Measurements from ENCODE around the gene NCMAP. TPM values are rescaled to one million over a fixed set of nuclear protein-coding genes. Genes with fewer than 3 reads are reported as not detected.

NCMAP gene
- total and polyA plus RNA-seq, 2 of the 4 experiments (the other 2 are of a cell fraction) = not detected

DNA sequence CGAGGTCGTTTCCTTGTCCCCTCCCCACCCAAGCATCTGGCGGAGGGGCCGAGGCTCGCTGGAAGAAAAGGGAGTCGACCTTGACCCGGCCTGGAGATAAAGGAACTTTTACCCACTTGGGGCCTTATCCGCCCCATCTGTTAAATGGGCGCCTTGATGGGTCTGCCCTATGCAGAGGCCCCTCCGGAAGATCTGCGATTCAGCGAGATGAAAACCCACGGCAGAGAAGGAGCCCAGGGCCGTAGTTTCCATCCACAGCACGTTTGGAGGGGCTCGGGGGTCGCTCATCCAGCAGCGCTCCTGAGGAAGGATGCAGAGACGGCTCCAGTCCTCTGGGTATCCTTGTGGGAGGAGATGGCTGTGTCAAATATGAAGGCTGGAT lies 518 bp downstream of the NCMAP start:
- peaks cover 47% of the 10 kb centered on the region for H3K27me3 ChIP-seq (ENCODE audit: control insufficient read depth, insufficient read depth, low read length)
- H3K9me1 ChIP-seq (ENCODE audit: insufficient read depth, low read length) = peaks cover 9% of the 10 kb centered on the region; the same call in 1 of the 2 replicates
- H3K4me1 ChIP-seq (ENCODE audit: control insufficient read depth, insufficient read depth, low read length) = no peaks in the 10 kb centered on the region; the same call in 1 of the 2 replicates
- H3K36me3 ChIP-seq (ENCODE audit: control insufficient read depth, insufficient read depth, low read length) = no peaks in the 10 kb centered on the region
- no peak overlapping the region for H4K91ac ChIP-seq (ENCODE audit: insufficient read depth, low read depth, low read length)
- H2BK120ac ChIP-seq (ENCODE audit: low read depth, low read length) = no peak overlapping the region
- TF ChIP-seq, protein P1, sequence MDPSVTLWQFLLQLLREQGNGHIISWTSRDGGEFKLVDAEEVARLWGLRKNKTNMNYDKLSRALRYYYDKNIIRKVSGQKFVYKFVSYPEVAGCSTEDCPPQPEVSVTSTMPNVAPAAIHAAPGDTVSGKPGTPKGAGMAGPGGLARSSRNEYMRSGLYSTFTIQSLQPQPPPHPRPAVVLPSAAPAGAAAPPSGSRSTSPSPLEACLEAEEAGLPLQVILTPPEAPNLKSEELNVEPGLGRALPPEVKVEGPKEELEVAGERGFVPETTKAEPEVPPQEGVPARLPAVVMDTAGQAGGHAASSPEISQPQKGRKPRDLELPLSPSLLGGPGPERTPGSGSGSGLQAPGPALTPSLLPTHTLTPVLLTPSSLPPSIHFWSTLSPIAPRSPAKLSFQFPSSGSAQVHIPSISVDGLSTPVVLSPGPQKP (IDR thresholded peaks at IDR 0.05; ENCODE audit: borderline replicate concordance, low read depth, low read length) = no peak
- TF ChIP-seq POLR2A (IDR thresholded peaks at IDR 0.05; ENCODE audit: low read depth, low read length) (no peak), CHD1 (IDR thresholded peaks at IDR 0.05; ENCODE audit: low read depth, low read length) (no peak), RCOR1 (IDR thresholded peaks at IDR 0.05; ENCODE audit: insufficient replicate concordance, low read length) (no peak), SMC3 (IDR thresholded peaks at IDR 0.05; ENCODE audit: low read depth, low read length) (no peak), FOS (IDR thresholded peaks at IDR 0.05; ENCODE audit: low read depth, low read length) (no peak), MXI1 (IDR thresholded peaks at IDR 0.05; ENCODE audit: borderline replicate concordance, low read depth, low read length) (no peak), RFX5 (IDR thresholded peaks at IDR 0.05; ENCODE audit: low read depth, low read length) (no peak)
- TF ChIP-seq, protein P2, sequence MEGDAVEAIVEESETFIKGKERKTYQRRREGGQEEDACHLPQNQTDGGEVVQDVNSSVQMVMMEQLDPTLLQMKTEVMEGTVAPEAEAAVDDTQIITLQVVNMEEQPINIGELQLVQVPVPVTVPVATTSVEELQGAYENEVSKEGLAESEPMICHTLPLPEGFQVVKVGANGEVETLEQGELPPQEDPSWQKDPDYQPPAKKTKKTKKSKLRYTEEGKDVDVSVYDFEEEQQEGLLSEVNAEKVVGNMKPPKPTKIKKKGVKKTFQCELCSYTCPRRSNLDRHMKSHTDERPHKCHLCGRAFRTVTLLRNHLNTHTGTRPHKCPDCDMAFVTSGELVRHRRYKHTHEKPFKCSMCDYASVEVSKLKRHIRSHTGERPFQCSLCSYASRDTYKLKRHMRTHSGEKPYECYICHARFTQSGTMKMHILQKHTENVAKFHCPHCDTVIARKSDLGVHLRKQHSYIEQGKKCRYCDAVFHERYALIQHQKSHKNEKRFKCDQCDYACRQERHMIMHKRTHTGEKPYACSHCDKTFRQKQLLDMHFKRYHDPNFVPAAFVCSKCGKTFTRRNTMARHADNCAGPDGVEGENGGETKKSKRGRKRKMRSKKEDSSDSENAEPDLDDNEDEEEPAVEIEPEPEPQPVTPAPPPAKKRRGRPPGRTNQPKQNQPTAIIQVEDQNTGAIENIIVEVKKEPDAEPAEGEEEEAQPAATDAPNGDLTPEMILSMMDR (conservative IDR thresholded peaks at IDR 0.05; ENCODE audit: low read depth, low read length) = no peak
- no peak overlapping the region for H2AK5ac ChIP-seq (ENCODE audit: low read depth, low read length)
- no peak overlapping the region for H4K8ac ChIP-seq (ENCODE audit: low read depth in 2 of 2, low read length in 2 of 2)
- H3K9ac ChIP-seq (ENCODE audit: low read depth, low read length) = no peak overlapping the region
- BruUV-seq (replicated peaks) = no TSS peak
- H2AFZ ChIP-seq (replicated peaks; ENCODE audit: low read length, poor library complexity) = peak overlapping the region; percentile 13
- no peak overlapping the region for H3K18ac ChIP-seq (ENCODE audit: low read depth, low read length)
- no CpG with 5 or more reads among the region's 19 CpGs for WGBS, 2 experiments (ENCODE audit: extremely low coverage in 2 of 2, insufficient read length in 1 of 2)
- no peak overlapping the region for H3K4me3 ChIP-seq (ENCODE audit: insufficient read depth, low read depth, low read length)
- H4K5ac ChIP-seq (ENCODE audit: low read depth, low read length) = no peak overlapping the region
- intact Hi-C loops (cut with micrococcal nuclease) (no loop called here), in situ Hi-C loops (cut with MboI; ENCODE audit: low sequenced_read_pairs) (no loop called here), dilution Hi-C loops (cut with HindIII; ENCODE audit: low sequenced_read_pairs, unreplicated experiment) (no loop called here)
- POLR2A ChIA-PET (ENCODE audit: unreplicated experiment) = no interaction called here
- no peak overlapping the region for H3K4ac ChIP-seq (ENCODE audit: low read depth, low read length)
- no peak overlapping the region for H3K56ac ChIP-seq (ENCODE audit: extremely low read depth, insufficient read depth, low read length)
- DNase-seq (no peak), ATAC-seq (ENCODE audit: low read depth) (no peak)
- H3K27ac ChIP-seq (ENCODE audit: insufficient read depth, low read length) = no peak overlapping the region
- H3K4me2 ChIP-seq (ENCODE audit: low read depth, low read length) = no peak overlapping the region
- no peak overlapping the region for H2AK9ac ChIP-seq (replicated peaks; ENCODE audit: low read depth, low read length, poor library complexity)
- no peaks in the 10 kb centered on the region for H3K9me3 ChIP-seq (ENCODE audit: control insufficient read depth, insufficient read depth, low read length)
- H3K23ac ChIP-seq (ENCODE audit: low read depth, low read length) = no peak overlapping the region
- no peak overlapping the region for H2BK15ac ChIP-seq (ENCODE audit: low read depth, low read length)
- H2BK5ac ChIP-seq (ENCODE audit: low read depth, low read length, poor library complexity, severe bottlenecking) = no peak overlapping the region
- CTCF ChIA-PET = no interaction called here
- H2BK20ac ChIP-seq (ENCODE audit: low read depth, low read length) = no peak overlapping the region
- no peaks in the 10 kb centered on the region for H4K20me1 ChIP-seq (ENCODE audit: insufficient read depth, low read length)
- H3K79me1 ChIP-seq (ENCODE audit: low read depth in 1 of 2, low read length in 2 of 2) = no peaks in the 10 kb centered on the region
- H3K14ac ChIP-seq (replicated peaks; ENCODE audit: low read depth, low read length) = no peak overlapping the region
